OCI-LY7 (cell line): ENCODE results near the gene DENND1A.

Experiments
- EZH2phosphoT487 ChIP-seq: fragments of 200-600 bp; sonication (generic); IDR thresholded peaks from 2 replicates; pipeline ENCODE4 v1.6.1; 2018; ENCODE audit warnings: low read depth, borderline replicate concordance, mild to moderate bottlenecking, mixed run types, antibody characterized with exemption, low read length, moderate library complexity, mixed read lengths
- TF ChIP-seq, protein P1 (sequence below): fragments of 200-600 bp; sonication (generic); conservative IDR thresholded peaks from 2 replicates; pipeline ENCODE4 v1.5.1; 2014; ENCODE audit warnings: mild to moderate bottlenecking, antibody characterized with exemption, low read length, moderate library complexity, mixed read lengths

DNA sequence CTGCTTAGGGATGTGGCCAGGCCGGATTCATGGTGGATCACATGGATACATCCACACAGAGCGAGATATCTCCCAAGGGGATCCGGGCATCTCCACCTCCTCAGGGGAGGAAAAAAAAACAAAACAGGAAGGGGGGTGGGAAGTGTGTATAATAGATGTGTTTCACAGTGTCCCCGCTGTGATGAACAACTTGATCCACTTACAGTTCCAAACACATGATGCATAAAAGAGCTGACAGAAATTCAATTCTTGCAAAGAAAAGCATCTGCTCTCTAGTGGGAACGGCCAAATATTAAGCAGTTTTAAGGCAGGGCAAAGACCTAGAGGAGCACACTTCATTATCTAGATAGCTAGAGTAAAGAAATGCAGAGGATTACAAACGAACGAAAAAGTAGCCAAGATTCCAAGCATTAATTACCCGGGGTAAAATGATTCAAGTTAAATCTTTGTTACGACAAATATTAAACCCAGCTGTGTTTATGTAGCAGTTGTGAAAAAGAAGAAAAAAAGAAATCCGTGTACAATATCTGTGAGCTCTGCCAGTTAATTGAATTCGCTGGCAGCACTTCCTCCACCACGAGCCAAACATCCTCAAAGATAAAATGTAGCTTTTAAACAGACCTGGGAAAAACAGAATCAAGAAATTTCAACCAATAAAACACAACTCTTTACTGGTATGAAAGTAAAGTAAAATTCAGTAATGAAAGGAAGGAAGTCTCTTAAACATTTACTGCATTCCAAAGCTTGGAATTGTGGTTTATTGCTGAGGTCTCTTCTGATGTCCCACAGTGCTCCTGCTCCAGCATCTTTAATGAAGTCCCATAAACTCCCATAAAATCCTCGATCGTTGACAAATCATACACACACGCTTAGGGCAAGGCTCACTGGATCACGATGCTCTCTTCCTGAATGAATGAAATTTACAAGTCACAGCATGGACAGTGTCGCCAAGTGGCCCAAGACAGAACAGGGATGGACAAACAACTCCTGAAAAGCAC, 360.9 kb downstream of the DENND1A start:
- TF ChIP-seq EZH2phosphoT487: no peak
- TF ChIP-seq, protein P1, sequence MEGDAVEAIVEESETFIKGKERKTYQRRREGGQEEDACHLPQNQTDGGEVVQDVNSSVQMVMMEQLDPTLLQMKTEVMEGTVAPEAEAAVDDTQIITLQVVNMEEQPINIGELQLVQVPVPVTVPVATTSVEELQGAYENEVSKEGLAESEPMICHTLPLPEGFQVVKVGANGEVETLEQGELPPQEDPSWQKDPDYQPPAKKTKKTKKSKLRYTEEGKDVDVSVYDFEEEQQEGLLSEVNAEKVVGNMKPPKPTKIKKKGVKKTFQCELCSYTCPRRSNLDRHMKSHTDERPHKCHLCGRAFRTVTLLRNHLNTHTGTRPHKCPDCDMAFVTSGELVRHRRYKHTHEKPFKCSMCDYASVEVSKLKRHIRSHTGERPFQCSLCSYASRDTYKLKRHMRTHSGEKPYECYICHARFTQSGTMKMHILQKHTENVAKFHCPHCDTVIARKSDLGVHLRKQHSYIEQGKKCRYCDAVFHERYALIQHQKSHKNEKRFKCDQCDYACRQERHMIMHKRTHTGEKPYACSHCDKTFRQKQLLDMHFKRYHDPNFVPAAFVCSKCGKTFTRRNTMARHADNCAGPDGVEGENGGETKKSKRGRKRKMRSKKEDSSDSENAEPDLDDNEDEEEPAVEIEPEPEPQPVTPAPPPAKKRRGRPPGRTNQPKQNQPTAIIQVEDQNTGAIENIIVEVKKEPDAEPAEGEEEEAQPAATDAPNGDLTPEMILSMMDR: no peak
